Measurements from ENCODE around the gene TRDN.

Gene TRDN

GRCh38 chr6:123636782-123637181 is at the start of gene TRDN:
Gene TRDN, minus strand, starts transcription at chr6:123636950. Its CDS starts 175 bp downstream, at chr6:123636775.
- Histone ChIP-seq H3K36me3 (ENCODE audit: insufficient read depth, low read length) (no peaks in the 10 kb centered on the region), H3K4me3 (ENCODE audit: low read length) (no peak within 1 kb of the TSS), H3K27me3 (ENCODE audit: insufficient read depth, low read length) (no peaks in the 10 kb centered on the region), H3K9me3 (ENCODE audit: low read length) (no peaks in the 10 kb centered on the region), H2AFZ (ENCODE audit: low read depth, low read length) (peak within 1 kb of the TSS; percentile 21), H3K4me1 (ENCODE audit: insufficient read depth, low read length) (peaks cover 38% of the 10 kb centered on the region)

GRCh38 chr6:123681957-123682462 is 45.3 kb upstream of the TRDN start:
- no peak overlapping the region for H2AFZ ChIP-seq (ENCODE audit: low read depth, low read length)
- H3K27me3 ChIP-seq (ENCODE audit: insufficient read depth, low read length), result no peaks in the 10 kb centered on the region
- no peaks in the 10 kb centered on the region for H3K4me1 ChIP-seq (ENCODE audit: insufficient read depth, low read length)
- H3K36me3 ChIP-seq (ENCODE audit: insufficient read depth, low read length), result no peaks in the 10 kb centered on the region
- H3K4me3 ChIP-seq (ENCODE audit: low read length), result no peak overlapping the region
- H3K9me3 ChIP-seq (ENCODE audit: low read length), result no peaks in the 10 kb centered on the region

GRCh38 chr6:123677897-123678296 is 41.1 kb upstream of the TRDN start:
- H3K4me3 ChIP-seq (ENCODE audit: low read length), result no peak overlapping the region
- no peaks in the 10 kb centered on the region for H3K4me1 ChIP-seq (ENCODE audit: insufficient read depth, low read length)
- H2AFZ ChIP-seq (ENCODE audit: low read depth, low read length), result no peak overlapping the region
- H3K36me3 ChIP-seq (ENCODE audit: insufficient read depth, low read length), result no peaks in the 10 kb centered on the region
- H3K9me3 ChIP-seq (ENCODE audit: low read length), result peaks cover 8% of the 10 kb centered on the region
- no peaks in the 10 kb centered on the region for H3K27me3 ChIP-seq (ENCODE audit: insufficient read depth, low read length)

- H3K36me3 ChIP-seq (ENCODE audit: insufficient read depth, low read length), result no peaks in the 10 kb centered on the region
- no peaks in the 10 kb centered on the region for H3K4me1 ChIP-seq (ENCODE audit: insufficient read depth, low read length)
Measured at GRCh38 chr6:123676793-123677192, 40.0 kb upstream of the TRDN start.

GRCh38 chr6:123668965-123669591 is 32.3 kb upstream of the TRDN start:
- no peak overlapping the region for H3K4me3 ChIP-seq (ENCODE audit: low read length)
- peaks cover 16% of the 10 kb centered on the region for H3K4me1 ChIP-seq (ENCODE audit: insufficient read depth, low read length)
- H3K36me3 ChIP-seq (ENCODE audit: insufficient read depth, low read length), result no peaks in the 10 kb centered on the region
- H3K9me3 ChIP-seq (ENCODE audit: low read length), result no peaks in the 10 kb centered on the region
- H3K27me3 ChIP-seq (ENCODE audit: insufficient read depth, low read length), result no peaks in the 10 kb centered on the region
- H2AFZ ChIP-seq (ENCODE audit: low read depth, low read length), result peak overlapping the region; percentile 0

More at GRCh38 chr6:123676793-123677192, 40.0 kb upstream of the TRDN start:
- Histone ChIP-seq H3K9me3 (ENCODE audit: low read length) (peaks cover 8% of the 10 kb centered on the region), H2AFZ (ENCODE audit: low read depth, low read length) (no peak overlapping the region), H3K4me3 (ENCODE audit: low read length) (no peak overlapping the region), H3K27me3 (ENCODE audit: insufficient read depth, low read length) (no peaks in the 10 kb centered on the region)

GRCh38 chr6:123668063-123668462 is 31.3 kb upstream of the TRDN start:
- Histone ChIP-seq H2AFZ (ENCODE audit: low read depth, low read length) (no peak overlapping the region), H3K4me1 (ENCODE audit: insufficient read depth, low read length) (peaks cover 16% of the 10 kb centered on the region), H3K4me3 (ENCODE audit: low read length) (no peak overlapping the region), H3K36me3 (ENCODE audit: insufficient read depth, low read length) (no peaks in the 10 kb centered on the region), H3K27me3 (ENCODE audit: insufficient read depth, low read length) (no peaks in the 10 kb centered on the region), H3K9me3 (ENCODE audit: low read length) (no peaks in the 10 kb centered on the region)

- peaks cover 6% of the 10 kb centered on the region for H3K4me1 ChIP-seq (ENCODE audit: insufficient read depth, low read length)
- no peak overlapping the region for H2AFZ ChIP-seq (ENCODE audit: low read depth, low read length)
- no peaks in the 10 kb centered on the region for H3K36me3 ChIP-seq (ENCODE audit: insufficient read depth, low read length)
- no peak overlapping the region for H3K4me3 ChIP-seq (ENCODE audit: low read length)
- no peaks in the 10 kb centered on the region for H3K27me3 ChIP-seq (ENCODE audit: insufficient read depth, low read length)
- no peaks in the 10 kb centered on the region for H3K9me3 ChIP-seq (ENCODE audit: low read length)
Measured at GRCh38 chr6:123663436-123663835, 26.7 kb upstream of the TRDN start.

GRCh38 chr6:123662757-123663156 is 26.0 kb upstream of the TRDN start:
- H3K27me3 ChIP-seq (ENCODE audit: insufficient read depth, low read length), result no peaks in the 10 kb centered on the region

GRCh38 chr6:123661105-123661891 is 24.5 kb upstream of the TRDN start:
- Histone ChIP-seq H3K4me1 (ENCODE audit: insufficient read depth, low read length) (peaks cover 3% of the 10 kb centered on the region), H3K27me3 (ENCODE audit: insufficient read depth, low read length) (no peaks in the 10 kb centered on the region), H3K4me3 (ENCODE audit: low read length) (no peak overlapping the region), H3K9me3 (ENCODE audit: low read length) (no peaks in the 10 kb centered on the region), H2AFZ (ENCODE audit: low read depth, low read length) (no peak overlapping the region), H3K36me3 (ENCODE audit: insufficient read depth, low read length) (no peaks in the 10 kb centered on the region)

More at GRCh38 chr6:123662757-123663156, 26.0 kb upstream of the TRDN start:
- no peak overlapping the region for H3K4me3 ChIP-seq (ENCODE audit: low read length)
- H3K9me3 ChIP-seq (ENCODE audit: low read length), result no peaks in the 10 kb centered on the region
- H3K36me3 ChIP-seq (ENCODE audit: insufficient read depth, low read length), result no peaks in the 10 kb centered on the region
- H2AFZ ChIP-seq (ENCODE audit: low read depth, low read length), result no peak overlapping the region
- no peaks in the 10 kb centered on the region for H3K4me1 ChIP-seq (ENCODE audit: insufficient read depth, low read length)

GRCh38 chr6:123659960-123660748 is 23.4 kb upstream of the TRDN start:
- Histone ChIP-seq H2AFZ (ENCODE audit: low read depth, low read length) (no peak overlapping the region), H3K4me1 (ENCODE audit: insufficient read depth, low read length) (peaks cover 12% of the 10 kb centered on the region), H3K4me3 (ENCODE audit: low read length) (no peak overlapping the region), H3K9me3 (ENCODE audit: low read length) (no peaks in the 10 kb centered on the region), H3K36me3 (ENCODE audit: insufficient read depth, low read length) (no peaks in the 10 kb centered on the region), H3K27me3 (ENCODE audit: insufficient read depth, low read length) (no peaks in the 10 kb centered on the region)

- Histone ChIP-seq H2AFZ (ENCODE audit: low read depth, low read length) (peak overlapping the region; percentile 31), H3K36me3 (ENCODE audit: insufficient read depth, low read length) (no peaks in the 10 kb centered on the region), H3K4me1 (ENCODE audit: insufficient read depth, low read length) (peaks cover 12% of the 10 kb centered on the region), H3K27me3 (ENCODE audit: insufficient read depth, low read length) (no peaks in the 10 kb centered on the region), H3K4me3 (ENCODE audit: low read length) (no peak overlapping the region), H3K9me3 (ENCODE audit: low read length) (no peaks in the 10 kb centered on the region)
Measured at GRCh38 chr6:123658848-123659247, 22.1 kb upstream of the TRDN start.

- Histone ChIP-seq H2AFZ (ENCODE audit: low read depth, low read length) (peak overlapping the region; percentile 67), H3K9me3 (ENCODE audit: low read length) (no peaks in the 10 kb centered on the region), H3K4me1 (ENCODE audit: insufficient read depth, low read length) (peaks cover 12% of the 10 kb centered on the region), H3K4me3 (ENCODE audit: low read length) (no peak overlapping the region), H3K36me3 (ENCODE audit: insufficient read depth, low read length) (no peaks in the 10 kb centered on the region), H3K27me3 (ENCODE audit: insufficient read depth, low read length) (no peaks in the 10 kb centered on the region)
Measured at GRCh38 chr6:123655521-123656306, 19.0 kb upstream of the TRDN start.

Data from neuron (in vitro differentiated cells).